ENCODE measurements around the gene BCOR. TPM values are rescaled to one million over a fixed set of nuclear protein-coding genes. Genes with fewer than 3 reads are reported as not detected.

The BCOR gene
- total RNA-seq, 2 experiments from 2014 or later = 48.0 to 64.3 TPM

DNA sequence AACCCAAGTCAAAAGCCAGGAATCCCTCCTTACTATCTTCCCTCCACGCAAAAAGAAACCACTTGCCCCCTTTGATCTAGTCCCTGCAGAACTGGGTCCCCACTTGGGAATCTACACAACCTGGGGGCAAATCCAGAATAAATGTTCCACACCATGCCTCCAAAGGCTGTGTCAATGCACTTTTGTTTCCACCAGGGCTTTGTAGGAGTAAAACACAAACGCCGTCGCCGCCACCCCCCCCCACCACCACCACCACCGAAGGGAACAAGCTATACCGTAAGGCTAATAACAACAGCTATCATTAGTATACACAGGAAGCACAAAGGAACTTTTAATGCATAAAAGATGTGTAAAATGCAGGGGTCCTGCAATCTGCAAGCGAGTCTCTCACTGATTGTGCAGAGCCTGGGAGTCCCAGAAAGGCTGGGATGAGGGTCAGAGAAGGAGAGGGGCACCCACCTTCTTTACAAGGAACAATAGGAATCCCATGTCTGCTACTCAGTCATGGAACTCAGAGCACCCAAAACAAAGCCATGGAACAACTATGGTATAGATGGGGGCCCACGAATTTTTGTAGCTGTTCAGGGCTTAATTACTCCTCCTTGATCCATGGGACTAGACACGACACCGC lies 13.2 kb downstream of the BCOR start:
- H3K4me2 ChIP-seq (ENCODE audit: low read length) = peak overlapping the region; percentile 41
- H3K36me3 ChIP-seq (ENCODE audit: insufficient read depth, low read length) = peaks cover 24% of the 10 kb centered on the region
- ChIA-PET CTCF (ENCODE audit: unreplicated experiment) (interaction anchor here (0.6 kb wide), 3 partner anchors 71 to 159 kb away, joined by 3 to 4 read pairs (median 3); no protein-coding TSS in a partner anchor), POLR2A (interaction anchor here (0.7 kb wide), 1 partner anchor 22 kb away, joined by 3 read pairs; no protein-coding TSS in a partner anchor)
- no peak for TF ChIP-seq EZH2phosphoT487 (IDR thresholded peaks at IDR 0.05; ENCODE audit: borderline replicate concordance, low read depth, low read length)
- TF ChIP-seq, protein P1, sequence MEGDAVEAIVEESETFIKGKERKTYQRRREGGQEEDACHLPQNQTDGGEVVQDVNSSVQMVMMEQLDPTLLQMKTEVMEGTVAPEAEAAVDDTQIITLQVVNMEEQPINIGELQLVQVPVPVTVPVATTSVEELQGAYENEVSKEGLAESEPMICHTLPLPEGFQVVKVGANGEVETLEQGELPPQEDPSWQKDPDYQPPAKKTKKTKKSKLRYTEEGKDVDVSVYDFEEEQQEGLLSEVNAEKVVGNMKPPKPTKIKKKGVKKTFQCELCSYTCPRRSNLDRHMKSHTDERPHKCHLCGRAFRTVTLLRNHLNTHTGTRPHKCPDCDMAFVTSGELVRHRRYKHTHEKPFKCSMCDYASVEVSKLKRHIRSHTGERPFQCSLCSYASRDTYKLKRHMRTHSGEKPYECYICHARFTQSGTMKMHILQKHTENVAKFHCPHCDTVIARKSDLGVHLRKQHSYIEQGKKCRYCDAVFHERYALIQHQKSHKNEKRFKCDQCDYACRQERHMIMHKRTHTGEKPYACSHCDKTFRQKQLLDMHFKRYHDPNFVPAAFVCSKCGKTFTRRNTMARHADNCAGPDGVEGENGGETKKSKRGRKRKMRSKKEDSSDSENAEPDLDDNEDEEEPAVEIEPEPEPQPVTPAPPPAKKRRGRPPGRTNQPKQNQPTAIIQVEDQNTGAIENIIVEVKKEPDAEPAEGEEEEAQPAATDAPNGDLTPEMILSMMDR (conservative IDR thresholded peaks at IDR 0.05; ENCODE audit: low read length) = no peak
- H3K9me2 ChIP-seq (ENCODE audit: insufficient read depth, low read length) = no peaks in the 10 kb centered on the region
- no peak for DNase-seq (ENCODE audit: low spot score)
- no TSS peak for BruUV-seq (replicated peaks)
- peaks cover 55% of the 10 kb centered on the region for H3K4me1 ChIP-seq (ENCODE audit: insufficient read depth, low read length, poor library complexity, severe bottlenecking)
- intact Hi-C loops (cut with micrococcal nuclease; ENCODE audit: unreplicated experiment) = no loop called here
- H3K79me2 ChIP-seq (ENCODE audit: insufficient read depth, low read depth, low read length) = peaks cover 86% of the 10 kb centered on the region
- H3K9me3 ChIP-seq (ENCODE audit: low read length) = no peaks in the 10 kb centered on the region
- H3K4me3 ChIP-seq (ENCODE audit: low read depth, low read length, poor library complexity, severe bottlenecking) = no peak overlapping the region
- H4K20me1 ChIP-seq (ENCODE audit: insufficient read depth, low read length) = peaks cover 24% of the 10 kb centered on the region
- no peak overlapping the region for H3K27ac ChIP-seq (ENCODE audit: low read depth, low read length, poor library complexity, severe bottlenecking)
- no peak overlapping the region for H2AFZ ChIP-seq (ENCODE audit: low read length)

DNA sequence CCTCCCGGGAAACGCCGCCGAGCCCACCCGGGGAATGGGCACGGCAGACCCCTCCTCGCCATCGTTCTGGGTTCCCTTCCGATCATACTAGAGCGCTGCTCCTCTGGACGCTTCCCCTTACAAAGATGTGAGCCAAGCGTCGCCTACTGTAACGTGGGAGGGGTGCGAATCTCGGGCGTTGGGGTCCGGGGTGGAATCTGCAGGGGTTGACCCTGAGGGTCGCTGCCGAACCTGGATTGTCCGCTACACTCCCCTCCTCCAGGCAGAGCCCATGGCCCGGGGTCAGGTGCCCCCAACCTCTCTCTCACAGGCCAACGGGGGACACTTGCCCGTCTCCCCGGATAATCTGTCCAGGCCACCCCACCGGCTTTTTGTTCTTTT lies 13.8 kb downstream of the BCOR start:
- peak overlapping the region; percentile 41 for H3K4me2 ChIP-seq (ENCODE audit: low read length)
- intact Hi-C loops (cut with micrococcal nuclease; ENCODE audit: unreplicated experiment) = no loop called here
- no TSS peak for BruUV-seq (replicated peaks)
- H3K4me1 ChIP-seq (ENCODE audit: insufficient read depth, low read length, poor library complexity, severe bottlenecking) = peaks cover 49% of the 10 kb centered on the region
- H3K9me2 ChIP-seq (ENCODE audit: insufficient read depth, low read length) = no peaks in the 10 kb centered on the region
- no peak overlapping the region for H3K27ac ChIP-seq (ENCODE audit: low read depth, low read length, poor library complexity, severe bottlenecking)
- no peaks in the 10 kb centered on the region for H3K9me3 ChIP-seq (ENCODE audit: low read length)
- H4K20me1 ChIP-seq (ENCODE audit: insufficient read depth, low read length) = peaks cover 18% of the 10 kb centered on the region
- no peak overlapping the region for H3K4me3 ChIP-seq (ENCODE audit: low read depth, low read length, poor library complexity, severe bottlenecking)
- ChIA-PET CTCF (ENCODE audit: unreplicated experiment) (no interaction called here), POLR2A (no interaction called here)
- H2AFZ ChIP-seq (ENCODE audit: low read length) = no peak overlapping the region
- TF ChIP-seq, protein P1 (conservative IDR thresholded peaks at IDR 0.05; ENCODE audit: low read length) = no peak
- TF ChIP-seq EZH2phosphoT487 (IDR thresholded peaks at IDR 0.05; ENCODE audit: borderline replicate concordance, low read depth, low read length) = no peak
- H3K36me3 ChIP-seq (ENCODE audit: insufficient read depth, low read length) = peaks cover 27% of the 10 kb centered on the region
- no peak for DNase-seq (ENCODE audit: low spot score)
- H3K79me2 ChIP-seq (ENCODE audit: insufficient read depth, low read depth, low read length) = peaks cover 83% of the 10 kb centered on the region
